Small intestine (tissue), 7 donors: ENCODE measurements around the gene GSTO1. TPM values are rescaled to one million over a fixed set of nuclear protein-coding genes. Genes with fewer than 3 reads are reported as not detected.
A peak's percentile ranks its signal among the peaks of the same experiment; 100 is the strongest.
"Not testable (repeated sequence)": the region's sequence is repeated elsewhere in the genome, so short reads cannot be mapped to it uniquely, and the experiment has no call there.

ENCODE experiments used
- DNase-seq, 2 donors: peaks; one replicate each; pipeline versions ENCODE4 v3.0.0 to v3.0.0-alpha.2; 2013
- FAIRE-seq: peaks from 2 replicates; lab custom pipeline; 2012; peaks lifted over from hg19 to GRCh38; lab: Jason Lieb, UNC
- H3K27ac ChIP-seq, 3 donors: one replicate each; pipeline ENCODE4 v1.5.1; 2013; ENCODE audit warnings: low read length in 2 of 3, mild to moderate bottlenecking in 2 of 3, control low read depth in 1 of 3, inconsistent platforms in 1 of 3, low read depth in 1 of 3, moderate library complexity in 1 of 3
- H3K27me3 ChIP-seq, 3 donors: one replicate each; pipeline ENCODE4 v1.6.1; 2013; ENCODE audit warnings: low read length in 3 of 3, inconsistent platforms in 1 of 3; ENCODE audit not compliant: control insufficient read depth in 3 of 3, insufficient read depth in 3 of 3
- H3K36me3 ChIP-seq, 3 donors: one replicate each; pipeline ENCODE4 v1.6.1; 2013; ENCODE audit warnings: low read length in 3 of 3, inconsistent platforms in 1 of 3, low read depth in 1 of 3, mild to moderate bottlenecking in 1 of 3, moderate library complexity in 1 of 3; ENCODE audit not compliant: control insufficient read depth in 3 of 3, insufficient read depth in 2 of 3
- H3K4me1 ChIP-seq, 3 donors: one replicate each; pipeline ENCODE4 v1.6.1; 2013; ENCODE audit warnings: low read length in 2 of 3, inconsistent platforms in 1 of 3, low read depth in 1 of 3, mild to moderate bottlenecking in 1 of 3, moderate library complexity in 1 of 3; ENCODE audit not compliant: control insufficient read depth in 3 of 3, insufficient read depth in 2 of 3
- H3K4me3 ChIP-seq, 3 donors: one replicate each; pipeline ENCODE4 v1.5.1; 2013; ENCODE audit warnings: low read length in 3 of 3, control low read depth in 1 of 3, inconsistent platforms in 1 of 3, low read depth in 1 of 3, mild to moderate bottlenecking in 1 of 3, moderate library complexity in 1 of 3
- H3K9me3 ChIP-seq, 2 donors: one replicate each; pipeline ENCODE4 v1.6.1; 2013; ENCODE audit warnings: low read depth in 1 of 2, low read length in 1 of 2; ENCODE audit not compliant: control insufficient read depth in 2 of 2, insufficient read depth in 1 of 2
- WGBS, 3 donors: extraction: QIAGEN DNeasy Blood & Tissue Kit; methylation state at CpG; one replicate each; pipeline ENCODE4 v1.1.7; 2013; 5-methylcytosine and 5-hydroxymethylcytosine counted together
- polyA plus RNA-seq, 4 donors: library from polyadenylated mRNA; stranded (reverse) in 3 of 4; unstranded in 1 of 4; fragments of 200-250 nt in 3 of 4; fragments of 120-200 nt in 1 of 4; gene quantifications; one replicate each; pipeline versions ENCODE4 v1.2.1 to v1.2.3, GENCODE V29; 2013
- donor health status: healthy with polysubstance abuse.
- donor health status: control.
- donor health status: control.
- donor health status: Bipolar disorder and iron deficiency.
- donor health status: healthy.

GSTO1 gene
- polyA plus RNA-seq, 4 donors: 173 to 422 (median 223) TPM

DNA sequence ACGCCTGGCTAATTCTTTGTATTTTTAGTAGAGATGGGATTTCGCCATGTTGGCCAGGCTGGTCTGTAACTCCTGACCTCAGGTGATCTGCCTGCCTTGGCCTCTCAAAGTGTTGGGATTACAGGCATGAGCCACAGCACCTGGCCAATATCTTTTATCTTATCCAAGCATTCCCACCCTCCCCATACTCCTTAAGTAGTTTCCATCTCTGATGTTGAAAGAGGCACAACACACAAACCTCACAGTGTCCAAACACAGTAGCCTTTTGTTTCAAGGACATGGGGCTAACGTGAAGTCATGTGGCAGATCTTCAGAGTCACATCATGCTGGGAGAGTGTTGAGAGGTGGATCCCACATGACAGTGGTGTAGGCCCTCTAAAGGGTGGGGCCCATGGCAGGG is 11.7 kb upstream of the GSTO1 start:
- 69 to 82% (median 79%) methylated on average over 3 of the region's 3 CpGs for WGBS, 3 donors
- H3K4me3 ChIP-seq, FAIRE-seq, H3K36me3 ChIP-seq, H3K27me3 ChIP-seq, H3K9me3 ChIP-seq: not testable (repeated sequence)
- peak in 1 of 2 donors; percentile 60 for DNase-seq
- peaks cover 0 to 15% (median 0%) of the 10 kb centered on the region in 3 donors for H3K4me1 ChIP-seq
- peak overlapping the region in 1 of 3 donors; percentile 83 for H3K27ac ChIP-seq

DNA sequence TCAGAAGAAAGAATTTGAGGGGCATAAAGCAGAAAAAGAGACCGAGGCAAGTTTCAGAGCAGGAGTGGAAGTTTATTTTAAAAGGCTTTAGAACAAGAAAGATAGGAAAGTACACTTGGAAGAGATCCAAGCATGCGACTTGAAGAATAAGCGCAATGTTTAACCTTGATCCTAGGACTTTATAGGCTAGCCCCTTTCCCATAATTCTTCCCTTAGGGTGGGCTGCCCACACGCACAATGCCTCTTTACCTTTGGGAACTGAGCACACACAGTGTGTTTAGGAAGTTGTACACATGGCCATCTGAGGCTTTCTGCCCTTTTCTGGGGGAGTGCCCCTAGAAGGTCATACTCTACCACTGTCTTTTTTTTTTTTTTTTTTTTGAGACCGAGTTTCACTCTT is 11.2 kb upstream of the GSTO1 start:
- Histone ChIP-seq H3K9me3 (peaks cover 0 to 6% of the 10 kb centered on the region in 2 donors), H3K27me3 (no peaks in the 10 kb centered on the region), H3K4me3 (no peak overlapping the region), H3K4me1 (peaks cover 0 to 15% (median 0%) of the 10 kb centered on the region in 3 donors), H3K36me3 (no peaks in the 10 kb centered on the region), H3K27ac (peak overlapping the region in 1 of 3 donors; percentile 83)
- 45 to 54% (median 48%) methylated on average over 4 to 5 of the region's 5 CpGs for WGBS, 3 donors
- DNase-seq: peak in 1 of 2 donors; percentile 51
- FAIRE-seq: no peak

DNA sequence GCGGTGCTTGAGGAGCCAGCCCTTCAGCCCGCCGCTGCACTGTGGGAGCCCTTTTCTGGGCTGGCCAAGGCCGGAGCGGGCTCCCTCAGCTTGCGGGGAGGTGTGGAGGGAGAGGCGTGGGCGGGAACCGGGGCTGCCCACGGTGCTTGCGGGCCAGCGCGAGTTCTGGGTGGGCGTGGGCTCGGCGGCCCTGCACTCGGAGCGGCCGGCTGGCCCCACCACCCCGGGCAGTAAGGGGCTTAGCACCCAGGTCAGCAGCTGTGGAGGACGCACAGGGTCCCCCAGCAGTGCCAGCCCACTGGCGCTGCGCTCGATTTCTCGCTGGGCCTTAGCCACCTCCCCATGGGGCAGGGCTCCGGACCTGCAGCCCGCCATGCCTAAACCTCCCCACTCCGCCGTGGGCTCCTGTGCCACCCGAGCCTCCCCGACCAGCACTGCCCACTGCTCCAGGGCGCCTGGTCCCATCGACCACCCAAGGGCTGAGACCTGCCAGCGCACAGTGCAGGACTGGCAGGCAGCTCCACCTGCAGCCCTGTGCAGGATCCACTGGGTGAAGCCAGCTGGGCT is 9.5 kb upstream of the GSTO1 start:
- no peaks in the 10 kb centered on the region for H3K36me3 ChIP-seq
- peaks cover 0 to 18% (median 0%) of the 10 kb centered on the region in 3 donors for H3K4me1 ChIP-seq
- peaks cover 0 to 6% of the 10 kb centered on the region in 2 donors for H3K9me3 ChIP-seq
- H3K4me3 ChIP-seq: no peak overlapping the region
- 94 to 99% (median 97%) methylated on average over 26 to 34 of the region's 34 CpGs for WGBS, 3 donors
- no peaks in the 10 kb centered on the region for H3K27me3 ChIP-seq
- H3K27ac ChIP-seq: no peak overlapping the region
- FAIRE-seq: no peak
- DNase-seq: no peak

DNA sequence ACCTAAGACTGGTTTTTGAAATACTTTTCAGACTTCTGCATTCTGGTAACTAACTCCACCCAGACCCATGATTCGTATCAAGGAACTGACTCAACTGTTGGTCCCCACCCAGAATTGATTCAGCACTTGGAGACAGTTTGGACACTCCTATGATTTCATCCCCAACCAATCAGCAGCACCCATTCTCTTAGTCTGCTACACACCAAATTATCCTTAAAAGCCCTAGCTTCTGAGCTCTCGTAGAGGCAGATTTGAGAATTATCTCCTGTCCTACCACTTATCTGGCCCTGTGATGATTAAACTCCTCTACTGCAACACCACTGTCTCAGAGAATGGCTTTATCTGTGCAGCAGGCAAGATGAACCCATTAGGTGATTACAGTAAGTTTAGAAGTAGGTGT is 7.7 kb upstream of the GSTO1 start:
- H3K36me3 ChIP-seq: no peaks in the 10 kb centered on the region
- DNase-seq (no peak), FAIRE-seq (no peak)
- no peak overlapping the region for H3K27ac ChIP-seq
- H3K9me3 ChIP-seq: peaks cover 0 to 6% of the 10 kb centered on the region in 2 donors
- no peak overlapping the region for H3K4me3 ChIP-seq
- no peaks in the 10 kb centered on the region for H3K27me3 ChIP-seq
- 57 to 65% (median 59%) methylated on average over 2 of the region's 2 CpGs for WGBS, 3 donors
- H3K4me1 ChIP-seq: peaks cover 0 to 30% (median under 1%) of the 10 kb centered on the region in 3 donors

DNA sequence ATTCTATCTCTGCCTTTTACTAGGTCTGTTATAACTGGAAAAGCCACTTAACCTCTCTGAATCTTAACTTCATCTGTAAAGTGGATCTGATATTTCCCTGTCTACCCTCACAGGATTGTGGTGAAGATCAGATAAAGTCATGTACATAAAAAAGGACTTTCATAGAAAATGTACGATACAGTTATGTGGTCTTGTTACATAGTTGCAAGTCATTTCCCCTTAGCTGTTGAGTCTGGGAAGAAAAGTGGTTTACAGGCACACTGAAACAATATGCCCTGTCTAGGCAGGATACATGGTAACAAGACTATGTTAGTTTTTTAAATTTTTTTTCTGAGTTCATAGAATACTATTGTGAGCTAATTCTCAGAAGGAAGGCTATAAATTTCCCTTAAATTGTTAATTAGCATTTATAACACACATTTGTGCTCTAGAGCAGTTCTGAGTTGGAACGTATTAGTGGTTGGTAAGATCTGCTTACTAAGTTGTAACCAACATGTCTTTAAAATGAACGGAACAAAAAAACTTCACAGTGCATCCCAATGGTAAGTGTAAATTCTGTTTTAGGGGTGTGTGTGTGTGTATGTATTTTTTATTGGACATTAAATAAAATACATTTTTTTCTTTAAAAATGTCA is 7.1 kb upstream of the GSTO1 start:
- no peaks in the 10 kb centered on the region for H3K36me3 ChIP-seq
- no peaks in the 10 kb centered on the region for H3K27me3 ChIP-seq
- DNase-seq (no peak), FAIRE-seq (no peak)
- H3K27ac ChIP-seq: no peak overlapping the region
- no peak overlapping the region for H3K4me3 ChIP-seq
- WGBS, 3 donors: 70 to 92% (median 74%) methylated on average over 3 of the region's 3 CpGs
- peaks cover 0 to 10% of the 10 kb centered on the region in 2 donors for H3K9me3 ChIP-seq
- peaks cover 0 to 35% (median 4%) of the 10 kb centered on the region in 3 donors for H3K4me1 ChIP-seq

DNA sequence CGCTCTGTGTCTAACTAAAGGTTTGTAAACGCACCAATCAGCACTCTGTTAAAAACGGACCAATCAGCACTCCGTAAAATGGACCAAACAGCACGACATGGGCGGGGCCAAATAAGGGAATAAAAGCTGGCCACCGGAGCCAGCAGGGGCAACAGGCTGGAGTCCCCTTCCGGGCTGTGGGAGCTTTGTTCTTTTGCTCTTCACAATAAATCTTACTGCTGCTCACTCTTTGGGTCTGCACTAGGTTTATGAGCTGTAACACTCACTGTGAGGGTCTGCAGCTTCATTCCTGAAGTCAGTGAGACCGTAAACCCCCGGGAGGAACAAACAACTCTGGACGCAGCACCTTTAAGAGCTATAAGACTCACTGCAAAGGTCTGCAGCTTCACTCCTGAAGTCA is 5.8 kb upstream of the GSTO1 start:
- peaks cover 5 to 36% (median 8%) of the 10 kb centered on the region in 3 donors for H3K4me1 ChIP-seq
- H3K36me3 ChIP-seq, H3K27me3 ChIP-seq, DNase-seq, FAIRE-seq, H3K27ac ChIP-seq, H3K9me3 ChIP-seq, H3K4me3 ChIP-seq: not testable (repeated sequence)
- WGBS, 3 donors: 86 to 90% (median 89%) methylated on average over 11 of the region's 11 CpGs

DNA sequence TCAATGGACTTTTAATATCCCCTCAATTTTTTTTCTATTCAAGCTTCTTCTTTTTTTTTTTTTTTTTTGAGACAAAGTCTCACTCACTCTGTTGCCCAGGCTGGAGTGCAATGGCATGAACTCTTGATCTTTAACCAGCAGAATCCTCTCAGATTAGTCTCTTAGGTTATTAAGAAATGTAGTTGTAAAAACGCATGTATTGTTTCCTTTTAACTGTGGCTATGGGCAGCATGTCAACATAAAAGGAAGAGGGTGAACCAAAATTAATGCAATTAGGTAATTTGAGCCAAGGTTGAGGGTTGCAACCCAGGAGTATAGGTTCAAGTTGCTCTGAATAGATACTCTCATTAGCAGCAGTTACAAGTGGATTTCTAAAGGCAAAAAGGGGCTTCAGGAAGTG is 4.3 kb upstream of the GSTO1 start:
- Histone ChIP-seq H3K27me3 (no peaks in the 10 kb centered on the region), H3K9me3 (peaks cover 0 to 10% of the 10 kb centered on the region in 2 donors), H3K36me3 (no peaks in the 10 kb centered on the region), H3K27ac (peak overlapping the region in 1 of 3 donors; percentile 69), H3K4me3 (no peak overlapping the region), H3K4me1 (peaks cover 9 to 34% (median 10%) of the 10 kb centered on the region in 3 donors)
- WGBS, 3 donors: 3 to 38% (median 13%) methylated on average over 1 of the region's 1 CpG
- FAIRE-seq (no peak), DNase-seq (peak; percentile 60 to 61)

DNA sequence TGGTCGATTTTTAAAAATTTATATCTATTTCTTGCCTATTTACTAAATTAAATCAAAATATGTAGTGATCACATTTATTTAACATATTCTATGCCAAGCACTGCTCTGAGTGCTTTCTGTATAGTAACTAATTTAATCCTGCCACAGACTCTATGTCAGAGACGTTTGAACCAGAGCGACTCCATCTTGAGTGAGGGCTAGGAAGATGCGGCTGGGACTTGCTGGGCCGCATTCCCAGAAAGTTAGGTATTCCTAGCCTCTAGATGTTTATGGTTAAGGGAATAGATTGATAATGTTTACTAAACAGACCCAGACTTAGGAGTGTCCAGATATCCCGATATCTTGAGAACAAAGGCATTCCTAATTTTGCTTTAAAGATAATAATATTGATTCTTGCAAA is 3.2 kb upstream of the GSTO1 start:
- WGBS, 3 donors: 86 to 89% (median 87%) methylated on average over 6 of the region's 6 CpGs
- DNase-seq (no peak), FAIRE-seq (no peak)
- Histone ChIP-seq H3K4me1 (peaks cover 9 to 34% (median 10%) of the 10 kb centered on the region in 3 donors), H3K36me3 (no peaks in the 10 kb centered on the region), H3K27me3 (no peaks in the 10 kb centered on the region), H3K27ac (peak overlapping the region in 1 of 3 donors; percentile 69), H3K4me3 (no peak overlapping the region), H3K9me3 (peaks cover 0 to 10% of the 10 kb centered on the region in 2 donors)
